HT1080 (cell line): ENCODE measurements around the gene ATP8A1. TPM values are rescaled to one million over a fixed set of nuclear protein-coding genes. Genes with fewer than 3 reads are reported as not detected.
"Not testable (repeated sequence)": the region's sequence is repeated elsewhere in the genome, so short reads cannot be mapped to it uniquely, and the experiment has no call there.

Source experiments
- DNase-seq: peaks from one replicate; pipeline ENCODE4 v3.0.0-alpha.2; 2015; ENCODE audit warnings: low read depth
- total RNA-seq: library from RNA; depleted of rRNA; stranded (reverse); fragments of >200 nt; shearing (Covaris generic); gene quantifications from 2 replicates; pipeline ENCODE4 v1.2.3, GENCODE V29; 2014; rRNA removed

The ATP8A1 gene
- total RNA-seq, 1 experiment from 2014 or later, result 0.06 TPM

DNA sequence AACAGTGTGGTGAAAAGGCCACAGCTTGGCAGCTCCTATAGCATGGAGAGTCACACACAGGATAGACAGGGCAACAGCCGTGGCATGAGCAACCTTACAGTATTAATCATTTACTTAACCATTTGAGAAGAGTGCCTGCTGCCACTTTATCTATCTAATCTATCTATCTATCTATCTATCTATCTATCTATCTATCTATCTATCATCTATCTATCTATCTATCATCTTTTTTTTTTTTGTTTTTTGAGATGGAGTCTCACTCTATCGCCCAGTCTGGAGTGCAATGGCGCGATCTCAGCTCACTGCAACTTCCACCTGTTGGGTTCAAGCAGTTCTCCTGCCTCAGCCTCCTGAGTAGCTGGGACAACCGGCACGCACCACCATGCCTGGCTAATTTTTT is 284.6 kb downstream of the ATP8A1 start:
- not testable (repeated sequence) for DNase-seq

- DNase-seq, result peak; percentile 40
Observed at GRCh38 chr4:42371305-42372252, 285.3 kb downstream of the ATP8A1 start.

- DNase-seq, result no peak
Observed at GRCh38 chr4:42369489-42369888, 287.4 kb downstream of the ATP8A1 start.

- DNase-seq, result no peak
Observed at GRCh38 chr4:42366959-42367358, 289.9 kb downstream of the ATP8A1 start.

DNA sequence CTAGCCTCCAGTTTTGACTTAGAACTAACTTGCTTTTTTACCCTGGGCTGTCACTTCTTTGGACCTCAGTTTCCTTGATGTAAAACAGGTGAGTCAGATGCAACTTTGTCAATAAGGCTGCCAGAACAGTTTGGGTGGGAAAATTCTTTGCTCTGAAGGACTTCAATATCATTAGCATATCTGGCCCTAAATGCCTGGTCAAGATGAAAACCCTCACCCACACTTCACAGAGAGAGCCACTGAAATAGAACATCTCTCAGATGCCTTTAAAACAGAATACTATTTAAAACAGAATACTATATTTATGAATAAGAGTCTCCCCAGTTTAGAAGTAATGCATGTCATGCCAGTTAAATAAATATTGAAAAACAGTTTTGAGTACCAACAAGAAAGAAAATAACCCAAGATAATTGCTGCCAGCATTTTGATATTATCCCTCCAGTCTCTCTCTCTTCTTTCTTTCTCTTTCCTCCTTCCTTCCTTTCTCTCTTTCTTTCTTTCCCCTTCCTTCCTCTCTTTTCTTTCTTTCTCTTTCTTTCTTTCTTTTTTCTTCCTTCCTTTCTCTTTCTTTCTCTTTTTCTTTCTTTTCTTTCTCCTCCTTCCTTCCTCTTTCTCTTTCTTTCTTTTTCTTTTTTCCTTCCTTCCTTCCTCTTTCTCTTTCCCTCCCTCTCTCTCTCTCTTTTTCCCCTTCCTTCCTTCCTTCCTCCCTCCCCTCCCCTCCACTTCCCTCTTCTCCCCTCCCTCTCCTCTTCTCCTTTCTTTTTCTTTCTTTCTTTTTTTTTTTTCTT is 292.4 kb downstream of the ATP8A1 start:
- no peak for DNase-seq

DNA sequence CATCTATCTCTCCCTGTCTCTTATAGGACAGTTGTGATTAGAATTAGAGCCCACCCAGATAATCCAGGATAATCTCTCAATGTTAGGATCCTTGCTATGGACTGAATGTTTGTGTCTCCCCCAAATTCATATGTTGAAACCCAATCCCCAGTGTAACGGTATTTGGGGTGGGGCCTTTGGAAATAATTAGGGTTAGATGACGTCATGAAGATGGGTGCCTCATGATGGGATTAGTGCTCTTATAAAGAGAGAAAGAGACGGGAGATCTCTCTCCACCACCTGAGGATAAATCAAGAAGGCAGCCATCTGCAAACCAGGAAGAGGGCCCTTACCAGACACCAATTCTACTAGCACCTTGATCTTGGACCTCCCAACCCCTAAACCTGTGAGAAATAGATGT is 293.3 kb downstream of the ATP8A1 start:
- no peak for DNase-seq

- no peak for DNase-seq
Observed at GRCh38 chr4:42362591-42362990, 294.3 kb downstream of the ATP8A1 start.

GRCh38 chr4:42361456-42361855 is 295.4 kb downstream of the ATP8A1 start:
- DNase-seq, result no peak

DNA sequence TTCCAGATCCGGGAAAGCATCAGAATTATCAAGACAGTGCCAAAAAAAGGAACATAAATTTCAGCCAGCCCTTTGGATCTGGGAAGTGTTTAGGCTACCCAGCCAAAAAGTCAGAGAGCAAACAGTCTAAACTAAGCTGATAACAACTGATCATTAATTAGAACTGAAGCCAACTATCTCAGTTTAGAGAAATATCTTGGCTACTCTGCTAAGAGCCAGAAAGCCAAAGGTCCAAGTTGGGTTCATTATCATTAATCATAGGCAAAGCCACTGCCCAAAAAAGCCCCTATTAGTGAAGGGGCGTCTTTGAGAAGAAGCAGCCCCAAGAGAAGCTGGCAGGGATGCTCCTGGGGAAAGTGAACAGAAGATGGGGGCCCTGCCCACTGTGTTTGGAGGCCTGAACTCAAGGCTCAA is 296.6 kb downstream of the ATP8A1 start:
- DNase-seq, result no peak

DNA sequence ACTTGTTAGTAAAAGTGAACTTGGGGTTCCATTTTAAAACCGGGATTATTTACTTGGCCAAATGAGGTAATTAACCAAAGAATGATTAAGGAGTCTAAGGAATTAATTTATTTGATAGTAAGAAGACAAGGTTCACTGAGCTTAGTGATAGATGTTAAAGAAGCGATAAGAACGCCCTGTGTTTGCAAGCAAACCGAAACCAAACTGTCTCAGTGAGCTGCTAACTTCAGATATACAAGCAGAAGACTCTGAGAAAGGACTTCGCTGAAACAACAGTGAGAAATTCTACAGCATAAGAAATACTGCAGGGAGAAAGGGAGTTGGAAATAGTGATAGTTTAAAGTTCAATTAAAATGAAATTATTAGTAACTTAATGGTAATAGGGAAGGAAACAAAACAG is 297.2 kb downstream of the ATP8A1 start:
- peak; percentile 7 for DNase-seq

Other genes starting within 250 kb of the ATP8A1 start
- not detected in 2 replicates for gene GRXCR1, start 235.6 kb upstream of the ATP8A1 start, total RNA-seq